Chondrocyte (in vitro differentiated cells): Measurements from ENCODE around the gene CADPS2. TPM values are rescaled to one million over a fixed set of nuclear protein-coding genes. Genes with fewer than 3 reads are reported as not detected.

Experiments
- DNase-seq: peaks from one replicate; pipeline ENCODE4 v3.0.0; 2021; ENCODE audit warnings: mixed read lengths, low spot score
- H3K27ac Mint-ChIP-seq: one replicate; pipeline ENCODE4 v1.8.0; 2021; ENCODE audit warnings: mild to moderate bottlenecking, moderate library complexity, mixed read lengths; ENCODE audit not compliant: unreplicated experiment
- H3K27me3 Mint-ChIP-seq: 2 replicates; pipeline ENCODE4 v1.8.0; 2021; ENCODE audit warnings: low read depth, mixed read lengths
- H3K36me3 Mint-ChIP-seq: 2 replicates; pipeline ENCODE4 v1.8.0; 2021; ENCODE audit warnings: low read depth, mixed read lengths
- H3K4me1 Mint-ChIP-seq: 2 replicates; pipeline ENCODE4 v1.8.0; 2021; ENCODE audit warnings: low read depth, mild to moderate bottlenecking, mixed read lengths
- H3K4me3 Mint-ChIP-seq: one replicate; pipeline ENCODE4 v1.8.0; 2021; ENCODE audit warnings: mild to moderate bottlenecking, moderate library complexity, mixed read lengths; ENCODE audit not compliant: unreplicated experiment
- H3K9me3 Mint-ChIP-seq: 2 replicates; pipeline ENCODE4 v1.8.0; 2021; ENCODE audit warnings: low read depth, mixed read lengths
- CTCF ChIP-seq: fragments of 200-600 bp; sonication (generic); IDR thresholded peaks from 2 replicates; pipeline ENCODE4 v1.5.0; 2021; ENCODE audit warnings: antibody characterized with exemption, mild to moderate bottlenecking, moderate library complexity
- total RNA-seq: library from RNA; stranded (reverse); gene quantifications from 3 replicates; pipeline ENCODE4 v1.2.1, GENCODE V29; 2021

The CADPS2 gene
- total RNA-seq, 1 donor from 2014 or later = 0.32 TPM

GRCh38 chr7:122833888-122834570 lies 52.2 kb downstream of the CADPS2 start:
- DNase-seq = no peak
- Mint-ChIP-seq H3K4me1 (no peaks in the 10 kb centered on the region), H3K4me3 (no peak overlapping the region), H3K27ac (no peak overlapping the region), H3K36me3 (no peaks in the 10 kb centered on the region), H3K27me3 (no peaks in the 10 kb centered on the region), H3K9me3 (peaks cover 20% of the 10 kb centered on the region)
- no peak for TF ChIP-seq CTCF

GRCh38 chr7:122831436-122831835 lies 54.8 kb downstream of the CADPS2 start:
- H3K27ac Mint-ChIP-seq = no peak overlapping the region
- TF ChIP-seq CTCF = no peak

GRCh38 chr7:122829962-122830361 lies 56.3 kb downstream of the CADPS2 start:
- DNase-seq = no peak
- no peaks in the 10 kb centered on the region for H3K27me3 Mint-ChIP-seq
- H3K9me3 Mint-ChIP-seq = no peaks in the 10 kb centered on the region
- no peak overlapping the region for H3K27ac Mint-ChIP-seq
- no peak for TF ChIP-seq CTCF
- no peak overlapping the region for H3K4me3 Mint-ChIP-seq
- H3K4me1 Mint-ChIP-seq = no peaks in the 10 kb centered on the region
- no peaks in the 10 kb centered on the region for H3K36me3 Mint-ChIP-seq

More at GRCh38 chr7:122831436-122831835, 54.8 kb downstream of the CADPS2 start:
- Mint-ChIP-seq H3K36me3 (no peaks in the 10 kb centered on the region), H3K4me3 (no peak overlapping the region), H3K27me3 (no peaks in the 10 kb centered on the region), H3K9me3 (peaks cover 9% of the 10 kb centered on the region), H3K4me1 (no peaks in the 10 kb centered on the region)
- no peak for DNase-seq

- DNase-seq = no peak
- no peaks in the 10 kb centered on the region for H3K36me3 Mint-ChIP-seq
- H3K9me3 Mint-ChIP-seq = peaks cover 1% of the 10 kb centered on the region
- no peak overlapping the region for H3K4me3 Mint-ChIP-seq
- H3K27ac Mint-ChIP-seq = no peak overlapping the region
- no peaks in the 10 kb centered on the region for H3K27me3 Mint-ChIP-seq
- H3K4me1 Mint-ChIP-seq = no peaks in the 10 kb centered on the region
- TF ChIP-seq CTCF = no peak
These were observed 58.5 kb downstream of the CADPS2 start for GRCh38 chr7:122827763-122828162.

GRCh38 chr7:122813845-122814244 lies 72.4 kb downstream of the CADPS2 start:
- Mint-ChIP-seq H3K27ac (no peak overlapping the region), H3K9me3 (peaks cover 2% of the 10 kb centered on the region), H3K4me3 (no peak overlapping the region), H3K4me1 (no peaks in the 10 kb centered on the region), H3K36me3 (no peaks in the 10 kb centered on the region), H3K27me3 (no peaks in the 10 kb centered on the region)
- no peak for TF ChIP-seq CTCF
- DNase-seq = no peak
